OCI-LY7 (cell line): Measurements from ENCODE around the gene ADGRF3. TPM values are rescaled to one million over a fixed set of nuclear protein-coding genes. Genes with fewer than 3 reads are reported as not detected.

Source experiments
- BruUV-seq: library from RNA; stranded (reverse); fragments of 400-500 nt; replicated peaks from 2 replicates; lab custom pipeline; 2021; lab: Mats Ljungman, UMichigan
- CTCF ChIA-PET: fragments of 300-600 bp; sonication (Branson Sonifier 250); formaldehyde crosslinking; loops from one replicate; lab custom pipeline; 2022; ENCODE audit warnings: antibody characterized with exemption; ENCODE audit not compliant: unreplicated experiment; lab: Charles Lee
- POLR2A ChIA-PET: fragments of 300-600 bp; sonication (Branson Sonifier 250); formaldehyde crosslinking; loops from one replicate; lab custom pipeline; 2022; ENCODE audit warnings: antibody characterized with exemption; lab: Charles Lee
- DNase-seq: peaks from one replicate; pipeline ENCODE4 v3.0.0-alpha.2; 2015; ENCODE audit warnings: low spot score
- H2AFZ ChIP-seq: fragments of 200-600 bp; sonication (generic), shearing (Covaris generic); 2 replicates; pipeline ENCODE4 v1.6.1; 2014; ENCODE audit warnings: mild to moderate bottlenecking, antibody characterized with exemption, low read length, moderate library complexity
- H3K27ac ChIP-seq: fragments of 200-600 bp; sonication (generic); 2 replicates; pipeline ENCODE4 v1.5.1; 2014; ENCODE audit warnings: mixed run types, low read depth, mild to moderate bottlenecking, moderate library complexity, low read length, inconsistent platforms; ENCODE audit not compliant: poor library complexity, severe bottlenecking
- H3K36me3 ChIP-seq: fragments of 200-600 bp; sonication (generic); 2 replicates; pipeline ENCODE4 v1.6.1; 2014; ENCODE audit warnings: mild to moderate bottlenecking, antibody characterized with exemption, low read length, moderate library complexity, mixed read lengths; ENCODE audit not compliant: insufficient read depth
- H3K4me1 ChIP-seq: fragments of 200-600 bp; sonication (generic); 2 replicates; pipeline ENCODE4 v1.5.1; 2014; ENCODE audit warnings: mild to moderate bottlenecking, low read length; ENCODE audit not compliant: insufficient read depth, poor library complexity, severe bottlenecking
- H3K4me2 ChIP-seq: fragments of 200-600 bp; sonication (generic); 2 replicates; pipeline ENCODE4 v1.6.1; 2014; ENCODE audit warnings: mild to moderate bottlenecking, low read length
- H3K4me3 ChIP-seq: fragments of 200-600 bp; sonication (generic); 2 replicates; pipeline ENCODE4 v1.5.1; 2014; ENCODE audit warnings: mild to moderate bottlenecking, low read depth, low read length; ENCODE audit not compliant: poor library complexity, severe bottlenecking
- H3K79me2 ChIP-seq: fragments of 200-600 bp; sonication (generic); 2 replicates; pipeline ENCODE4 v1.6.1; 2016; ENCODE audit warnings: low read depth, mild to moderate bottlenecking, low read length, moderate library complexity, mixed read lengths; ENCODE audit not compliant: insufficient read depth
- H3K9me2 ChIP-seq: fragments of 200-600 bp; sonication (generic); 2 replicates; pipeline ENCODE4 v1.6.1; 2016; ENCODE audit warnings: mild to moderate bottlenecking, low read length, mixed read lengths; ENCODE audit not compliant: insufficient read depth
- H3K9me3 ChIP-seq: fragments of 200-600 bp; sonication (generic); 2 replicates; pipeline ENCODE4 v1.6.1; 2014; ENCODE audit warnings: mild to moderate bottlenecking, mixed run types, low read length, mixed read lengths
- H4K20me1 ChIP-seq: fragments of 200-600 bp; sonication (generic); 2 replicates; pipeline ENCODE4 v1.6.1; 2014; ENCODE audit warnings: mild to moderate bottlenecking, antibody characterized with exemption, low read length, moderate library complexity, mixed read lengths; ENCODE audit not compliant: insufficient read depth
- CTCF ChIP-seq: fragments of 200-600 bp; sonication (generic); conservative IDR thresholded peaks from 2 replicates; pipeline ENCODE4 v1.5.1; 2014; ENCODE audit warnings: mild to moderate bottlenecking, antibody characterized with exemption, low read length, moderate library complexity, mixed read lengths
- EZH2phosphoT487 ChIP-seq: fragments of 200-600 bp; sonication (generic); IDR thresholded peaks from 2 replicates; pipeline ENCODE4 v1.6.1; 2018; ENCODE audit warnings: low read depth, borderline replicate concordance, mild to moderate bottlenecking, mixed run types, antibody characterized with exemption, low read length, moderate library complexity, mixed read lengths
- intact Hi-C: fragments of 100-400 bp; cut with micrococcal nuclease; formaldehyde crosslinking; loops from one replicate; pipeline ENCODE4 v1.10.0; 2022; ENCODE audit not compliant: unreplicated experiment
- total RNA-seq, 2 experiments: library from RNA; depleted of rRNA in 1 of 2; stranded (reverse); fragments of >200 nt in 1 of 2; shearing (Covaris generic) in 1 of 2; gene quantifications; 2 replicates each; pipeline ENCODE4 v1.2.3, GENCODE V29; 2014 to 2022

The ADGRF3 gene
- total RNA-seq, 2 experiments from 2014 or later = 3.8 to 4.7 TPM

- H3K9me3 ChIP-seq = no peaks in the 10 kb centered on the region
- H2AFZ ChIP-seq = peak within 1 kb of the TSS; percentile 71; the same call in 1 of the 2 replicates
- intact Hi-C loops = loop anchor here (2.0 to 5.0 kb wide), 2 partner anchors 103 to 313 kb away; partner anchors contain the start of gene RAB10
- DNase-seq = peak; percentile 99
- peak within 1 kb of the TSS; percentile 77 for H3K27ac ChIP-seq
- peaks cover 21% of the 10 kb centered on the region for H3K36me3 ChIP-seq
- BruUV-seq = no TSS peak
- H3K9me2 ChIP-seq = no peaks in the 10 kb centered on the region
- POLR2A ChIA-PET = interaction anchor here (0.6 to 1.7 kb wide), 6 partner anchors 10 to 1093 kb away, joined by 3 to 6 read pairs (median 3); partner anchors contain the start of genes HADHA, HADHB and RAB10
- peak within 1 kb of the TSS; percentile 91 for H3K4me2 ChIP-seq
- H3K4me1 ChIP-seq = peaks cover 28% of the 10 kb centered on the region
- peak within 1 kb of the TSS; percentile 83 for H3K4me3 ChIP-seq
- H4K20me1 ChIP-seq = peaks cover 19% of the 10 kb centered on the region
- no peak for TF ChIP-seq CTCF
- no peak for TF ChIP-seq EZH2phosphoT487
- peaks cover 67% of the 10 kb centered on the region for H3K79me2 ChIP-seq
- CTCF ChIA-PET = interaction anchor here (1.0 kb wide), 1 partner anchor 16 kb away, joined by 3 read pairs; no protein-coding TSS in a partner anchor
Measured at GRCh38 chr2:26345545-26346453, 790 bp downstream of the ADGRF3 start, which contains the start of gene SELENOI. Gene SELENOI, plus strand, starts transcription at chr2:26346143. Its CDS starts 90 bp downstream, at chr2:26346233.

GRCh38 chr2:26345283-26345544 is 1.4 kb downstream of the ADGRF3 start:
- peak overlapping the region; percentile 71; the same call in 1 of the 2 replicates for H2AFZ ChIP-seq
- H3K4me2 ChIP-seq = peak overlapping the region; percentile 91
- no peak for DNase-seq
- H3K4me3 ChIP-seq = peak overlapping the region; percentile 83
- H3K9me3 ChIP-seq = no peaks in the 10 kb centered on the region
- H4K20me1 ChIP-seq = peaks cover 19% of the 10 kb centered on the region
- H3K4me1 ChIP-seq = peaks cover 28% of the 10 kb centered on the region
- peaks cover 61% of the 10 kb centered on the region for H3K79me2 ChIP-seq
- no peak for TF ChIP-seq CTCF
- no peak for TF ChIP-seq EZH2phosphoT487
- peak overlapping the region; percentile 74 for H3K27ac ChIP-seq
- CTCF ChIA-PET = interaction anchor here (1.0 kb wide), 1 partner anchor 15 kb away, joined by 3 read pairs; no protein-coding TSS in a partner anchor
- POLR2A ChIA-PET = interaction anchor here (0.6 to 1.7 kb wide), 5 partner anchors 11 to 312 kb away, joined by 3 to 6 read pairs (median 3); partner anchors contain the start of genes HADHA, HADHB and RAB10
- intact Hi-C loops = loop anchor here (5.0 kb wide), 1 partner anchor 313 kb away; the partner anchor contains the start of gene RAB10
- no peaks in the 10 kb centered on the region for H3K9me2 ChIP-seq
- TSS peak; percentile 95 for BruUV-seq
- peaks cover 15% of the 10 kb centered on the region for H3K36me3 ChIP-seq
